Measurements from ENCODE around the gene CDPF1. TPM values are rescaled to one million over a fixed set of nuclear protein-coding genes. Genes with fewer than 3 reads are reported as not detected.

CDPF1 gene
- total and polyA plus RNA-seq, 2 experiments from 2014 or later: 12.9 to 14.7 TPM

DNA sequence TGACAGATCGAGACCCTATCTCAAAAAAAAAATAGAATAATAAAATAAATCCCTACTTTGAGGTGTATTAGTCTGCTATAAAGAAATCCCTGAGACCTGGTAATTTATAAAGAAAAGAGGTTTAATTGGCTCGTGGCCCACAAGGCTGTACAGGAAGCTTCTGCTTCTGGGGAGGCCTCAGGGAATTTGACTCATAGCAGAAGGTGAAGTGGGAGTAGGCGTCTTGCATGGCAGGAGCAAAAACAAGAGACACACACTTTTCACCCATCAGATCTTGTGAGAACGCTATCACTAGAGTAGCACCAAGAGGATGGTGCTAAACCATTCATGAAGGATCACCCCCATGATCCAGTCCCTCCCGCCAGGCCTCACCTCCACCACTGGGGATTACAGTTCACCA is 29.2 kb downstream of the CDPF1 start:
- Histone ChIP-seq H3K36me3 (ENCODE audit: low read depth) (peaks cover 22% of the 10 kb centered on the region), H3K4me1 (ENCODE audit: insufficient read depth) (no peaks in the 10 kb centered on the region), H3K79me2 (ENCODE audit: insufficient read depth) (no peaks in the 10 kb centered on the region), H3K27me3 (replicated peaks; ENCODE audit: insufficient read depth) (no peaks in the 10 kb centered on the region), H3F3A (ENCODE audit: insufficient read depth) (no peaks in the 10 kb centered on the region), H3K27ac (no peak overlapping the region), H3K9me3 (ENCODE audit: low read depth) (no peaks in the 10 kb centered on the region), H3K9me2 (ENCODE audit: insufficient read depth) (no peaks in the 10 kb centered on the region), H3K4me2 (ENCODE audit: unreplicated experiment) (no peak overlapping the region), H3K9ac (no peak overlapping the region), H4K20me1 (ENCODE audit: insufficient read depth) (no peaks in the 10 kb centered on the region), H2AFZ (no peak overlapping the region), H3K4me3 (no peak overlapping the region)
- WGBS, 2 experiments (ENCODE audit: low coverage in 1 of 2, low lambda C conversion rate in 2 of 2, missing lambda C conversion rate in 2 of 2): 94 to 99% methylated on average over 5 of the region's 5 CpGs
- in situ Hi-C loops (cut with MboI): no loop called here
- peak; percentile 5 for DNase-seq
- TF ChIP-seq EZH2phosphoT487 (IDR thresholded peaks at IDR 0.05; ENCODE audit: insufficient read depth, low read depth): no peak
- no peak for TF ChIP-seq EZH2 (IDR thresholded peaks at IDR 0.05; ENCODE audit: insufficient read depth, poor library complexity, severe bottlenecking)

DNA sequence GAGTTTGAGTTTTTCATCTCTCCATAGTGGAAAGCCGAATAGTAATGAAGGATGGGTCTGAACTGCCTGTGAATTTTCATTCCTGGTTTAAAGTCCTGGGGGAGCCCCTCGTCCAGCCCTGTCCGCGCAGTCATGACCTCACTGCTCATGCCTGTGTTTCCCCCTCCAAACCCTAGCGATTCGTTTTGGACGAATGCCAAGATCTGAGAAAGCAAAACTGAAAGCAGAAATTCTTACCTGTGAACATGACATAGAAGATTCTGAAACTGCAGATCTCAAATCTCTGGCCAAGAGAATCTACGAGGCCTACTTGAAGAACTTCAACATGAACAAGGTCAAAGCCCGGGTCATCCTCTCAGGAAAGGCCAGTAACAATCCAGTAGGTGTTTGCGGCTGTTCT is 30.5 kb downstream of the CDPF1 start:
- in situ Hi-C loops (cut with MboI): no loop called here
- H3K9ac ChIP-seq: no peak overlapping the region
- no peak overlapping the region for H3K27ac ChIP-seq
- WGBS, 2 experiments (ENCODE audit: low coverage in 1 of 2, low lambda C conversion rate in 2 of 2, missing lambda C conversion rate in 2 of 2): 78 to 79% methylated on average over 10 of the region's 10 CpGs
- H3K9me2 ChIP-seq (ENCODE audit: insufficient read depth): no peaks in the 10 kb centered on the region
- TF ChIP-seq EZH2 (IDR thresholded peaks at IDR 0.05; ENCODE audit: insufficient read depth, poor library complexity, severe bottlenecking): no peak
- no peak for TF ChIP-seq EZH2phosphoT487 (IDR thresholded peaks at IDR 0.05; ENCODE audit: insufficient read depth, low read depth)
- H3K4me1 ChIP-seq (ENCODE audit: insufficient read depth): no peaks in the 10 kb centered on the region
- DNase-seq: no peak
- no peaks in the 10 kb centered on the region for H3K79me2 ChIP-seq (ENCODE audit: insufficient read depth)
- no peaks in the 10 kb centered on the region for H4K20me1 ChIP-seq (ENCODE audit: insufficient read depth)
- H3K4me2 ChIP-seq (ENCODE audit: unreplicated experiment): no peak overlapping the region
- H3F3A ChIP-seq (ENCODE audit: insufficient read depth): no peaks in the 10 kb centered on the region
- H3K4me3 ChIP-seq: no peak overlapping the region
- no peaks in the 10 kb centered on the region for H3K9me3 ChIP-seq (ENCODE audit: low read depth)
- H3K27me3 ChIP-seq (replicated peaks; ENCODE audit: insufficient read depth): no peaks in the 10 kb centered on the region
- peaks cover 28% of the 10 kb centered on the region for H3K36me3 ChIP-seq (ENCODE audit: low read depth)
- H2AFZ ChIP-seq: no peak overlapping the region

DNA sequence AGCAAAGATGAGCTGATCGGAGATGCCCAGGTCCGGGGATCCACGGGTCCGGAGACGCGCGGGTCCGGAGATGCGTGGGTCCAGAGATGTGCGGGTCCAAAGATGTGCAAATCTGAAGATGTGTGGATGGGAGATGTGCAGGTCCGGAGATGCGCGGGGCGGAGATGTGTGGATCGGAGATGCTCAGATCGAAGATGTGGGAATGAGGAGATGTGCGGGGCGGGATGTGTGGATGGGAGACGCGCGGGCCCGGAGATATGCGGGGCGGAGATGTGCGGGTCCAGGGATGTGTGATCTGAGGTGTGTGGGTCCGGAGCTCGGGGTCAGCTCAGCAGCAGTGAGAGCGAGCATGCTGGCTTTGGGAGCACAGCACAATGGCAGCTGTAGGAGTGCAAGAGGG is 35.5 kb downstream of the CDPF1 start:
- in situ Hi-C loops (cut with MboI): no loop called here
- Histone ChIP-seq H3K4me3 (no peak overlapping the region), H3K9ac (no peak overlapping the region), H3K36me3 (ENCODE audit: low read depth) (peaks cover 14% of the 10 kb centered on the region; the same call in 1 of the 2 replicates), H4K20me1 (ENCODE audit: insufficient read depth) (no peaks in the 10 kb centered on the region), H3K4me1 (ENCODE audit: insufficient read depth) (no peaks in the 10 kb centered on the region), H3F3A (ENCODE audit: insufficient read depth) (no peaks in the 10 kb centered on the region), H3K79me2 (ENCODE audit: insufficient read depth) (no peaks in the 10 kb centered on the region), H3K27ac (no peak overlapping the region), H3K9me3 (ENCODE audit: low read depth) (no peaks in the 10 kb centered on the region), H3K9me2 (ENCODE audit: insufficient read depth) (no peaks in the 10 kb centered on the region), H3K27me3 (replicated peaks; ENCODE audit: insufficient read depth) (no peaks in the 10 kb centered on the region), H3K4me2 (ENCODE audit: unreplicated experiment) (no peak overlapping the region), H2AFZ (no peak overlapping the region)
- 96 to 97% methylated on average over 13 to 28 of the region's 28 CpGs for WGBS, 2 experiments (ENCODE audit: low coverage in 1 of 2, low lambda C conversion rate in 2 of 2, missing lambda C conversion rate in 2 of 2)
- no peak for TF ChIP-seq EZH2 (IDR thresholded peaks at IDR 0.05; ENCODE audit: insufficient read depth, poor library complexity, severe bottlenecking)
- no peak for TF ChIP-seq EZH2phosphoT487 (IDR thresholded peaks at IDR 0.05; ENCODE audit: insufficient read depth, low read depth)
- DNase-seq: no peak

DNA sequence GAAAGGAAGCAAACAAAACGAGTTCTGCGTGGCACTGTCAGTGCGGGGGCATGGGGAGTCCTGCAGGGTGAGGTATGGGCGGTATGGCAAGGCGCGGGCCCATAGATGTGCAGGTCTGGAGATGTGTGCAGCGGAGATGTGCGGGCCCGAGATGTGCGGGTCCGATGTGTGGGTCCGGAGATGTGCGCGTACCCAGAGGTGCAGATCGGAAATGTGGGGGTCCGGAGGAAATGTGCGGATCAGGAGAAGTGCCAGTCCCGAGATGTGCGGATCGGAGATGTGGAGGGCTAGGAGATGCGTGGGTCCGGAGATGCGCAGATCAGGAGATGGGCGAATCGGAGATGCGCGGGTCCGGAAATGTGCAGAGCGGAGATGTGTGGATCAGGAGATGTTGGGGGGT is 35.9 kb downstream of the CDPF1 start:
- WGBS, 2 experiments (ENCODE audit: low coverage in 1 of 2, low lambda C conversion rate in 2 of 2, missing lambda C conversion rate in 2 of 2): 96 to 97% methylated on average over 24 to 29 of the region's 29 CpGs

DNA sequence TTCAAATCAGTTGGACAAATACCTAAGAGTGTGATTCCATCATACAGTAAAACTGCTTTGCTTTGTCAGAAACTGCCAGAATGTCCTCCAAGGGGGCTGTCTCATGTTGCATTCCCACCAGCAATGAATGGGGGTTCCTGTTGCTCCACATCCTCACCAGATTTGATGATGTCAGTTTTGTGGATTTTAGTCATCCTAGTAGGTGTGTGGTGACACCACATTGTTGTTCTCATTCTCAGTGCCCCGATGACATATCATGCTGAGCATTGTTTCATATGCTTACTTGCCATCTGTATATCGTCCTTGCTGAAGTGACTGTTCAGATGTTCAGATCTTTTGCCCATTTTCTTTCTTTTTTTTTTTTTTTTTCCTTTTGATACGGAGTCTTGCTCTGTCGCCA is 37.0 kb downstream of the CDPF1 start:
- Histone ChIP-seq H3K27ac (no peak overlapping the region), H3K36me3 (ENCODE audit: low read depth) (peaks cover 16% of the 10 kb centered on the region; the same call in 1 of the 2 replicates), H3K9ac (no peak overlapping the region), H3K4me3 (no peak overlapping the region), H3K9me3 (ENCODE audit: low read depth) (no peaks in the 10 kb centered on the region), H3F3A (ENCODE audit: insufficient read depth) (no peaks in the 10 kb centered on the region), H4K20me1 (ENCODE audit: insufficient read depth) (no peaks in the 10 kb centered on the region), H3K27me3 (replicated peaks; ENCODE audit: insufficient read depth) (no peaks in the 10 kb centered on the region), H3K4me1 (ENCODE audit: insufficient read depth) (no peaks in the 10 kb centered on the region), H2AFZ (no peak overlapping the region), H3K9me2 (ENCODE audit: insufficient read depth) (no peaks in the 10 kb centered on the region), H3K79me2 (ENCODE audit: insufficient read depth) (no peaks in the 10 kb centered on the region), H3K4me2 (ENCODE audit: unreplicated experiment) (no peak overlapping the region)
- DNase-seq: peak; percentile 6
- 91 to 93% methylated on average over 4 of the region's 4 CpGs for WGBS, 2 experiments (ENCODE audit: low coverage in 1 of 2, low lambda C conversion rate in 2 of 2, missing lambda C conversion rate in 2 of 2)
- TF ChIP-seq EZH2phosphoT487 (IDR thresholded peaks at IDR 0.05; ENCODE audit: insufficient read depth, low read depth) (no peak), EZH2 (IDR thresholded peaks at IDR 0.05; ENCODE audit: insufficient read depth, poor library complexity, severe bottlenecking) (no peak)
- in situ Hi-C loops (cut with MboI): no loop called here

More for the DNA sequence above, 35.9 kb downstream of the CDPF1 start:
- H3K4me3 ChIP-seq: no peak overlapping the region
- H3K27ac ChIP-seq: no peak overlapping the region
- H3K9me2 ChIP-seq (ENCODE audit: insufficient read depth): no peaks in the 10 kb centered on the region
- no peaks in the 10 kb centered on the region for H3K4me1 ChIP-seq (ENCODE audit: insufficient read depth)
- no peak overlapping the region for H3K9ac ChIP-seq
- H3K36me3 ChIP-seq (ENCODE audit: low read depth): peaks cover 14% of the 10 kb centered on the region; the same call in 1 of the 2 replicates
- no peaks in the 10 kb centered on the region for H3K27me3 ChIP-seq (replicated peaks; ENCODE audit: insufficient read depth)
- no peaks in the 10 kb centered on the region for H3F3A ChIP-seq (ENCODE audit: insufficient read depth)
- no peaks in the 10 kb centered on the region for H3K9me3 ChIP-seq (ENCODE audit: low read depth)
- no peaks in the 10 kb centered on the region for H3K79me2 ChIP-seq (ENCODE audit: insufficient read depth)
- no peak for DNase-seq
- H3K4me2 ChIP-seq (ENCODE audit: unreplicated experiment): no peak overlapping the region
- TF ChIP-seq EZH2 (IDR thresholded peaks at IDR 0.05; ENCODE audit: insufficient read depth, poor library complexity, severe bottlenecking): no peak
- TF ChIP-seq EZH2phosphoT487 (IDR thresholded peaks at IDR 0.05; ENCODE audit: insufficient read depth, low read depth): no peak
- H4K20me1 ChIP-seq (ENCODE audit: insufficient read depth): no peaks in the 10 kb centered on the region
- in situ Hi-C loops (cut with MboI): no loop called here
- no peak overlapping the region for H2AFZ ChIP-seq

Data from GM23248 (cell line).